ENCODE measurements around the gene EEA1.

The EEA1 gene

DNA sequence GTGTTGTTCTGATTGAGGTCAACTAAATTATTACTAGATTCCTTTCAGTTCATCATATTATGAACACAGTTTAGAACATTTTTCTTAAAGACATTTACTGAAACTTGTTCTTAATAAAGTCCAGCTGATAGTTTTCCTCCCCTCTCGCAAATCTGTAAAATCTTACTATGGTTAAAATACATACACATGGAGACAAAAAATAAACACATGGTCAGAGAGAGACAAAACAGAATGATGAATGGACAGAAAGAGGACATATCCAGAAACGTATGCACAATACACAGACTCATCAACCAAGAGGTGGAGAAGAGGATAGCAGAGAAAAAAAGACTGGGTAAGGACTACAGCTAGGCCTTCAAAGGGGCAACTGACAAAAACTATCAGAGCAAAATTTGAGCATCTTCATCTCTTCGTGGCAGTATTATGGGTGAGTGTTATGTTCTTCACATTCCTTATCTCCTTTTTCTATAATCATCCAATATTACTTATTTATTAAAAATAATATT lies 38.4 kb downstream of the EEA1 start:
- no peak for DNase-seq (ENCODE audit: low read depth in 1 of 2, low spot score in 1 of 2)

DNA sequence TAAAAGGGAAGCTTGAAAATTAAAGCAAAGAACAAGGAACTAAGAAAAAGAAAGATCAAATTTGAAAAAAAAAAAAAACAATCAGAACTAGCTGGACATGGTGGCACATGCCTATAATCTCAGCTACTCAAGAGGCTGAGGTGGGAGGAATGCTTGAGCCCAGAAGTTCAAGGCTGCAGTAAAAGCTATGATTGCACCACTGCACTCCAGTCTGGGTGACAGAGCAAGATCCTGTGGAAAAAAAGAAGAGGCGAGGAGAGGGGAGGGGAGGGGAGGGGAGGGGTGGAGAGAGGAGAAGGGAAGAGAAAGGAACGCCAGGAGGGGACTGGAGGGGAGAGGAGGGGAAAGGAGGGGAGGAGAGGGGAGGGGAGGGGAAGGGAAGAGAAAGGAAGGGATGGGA lies 43.0 kb downstream of the EEA1 start:
- DNase-seq (ENCODE audit: low read depth in 1 of 2, low spot score in 1 of 2), result no peak

DNA sequence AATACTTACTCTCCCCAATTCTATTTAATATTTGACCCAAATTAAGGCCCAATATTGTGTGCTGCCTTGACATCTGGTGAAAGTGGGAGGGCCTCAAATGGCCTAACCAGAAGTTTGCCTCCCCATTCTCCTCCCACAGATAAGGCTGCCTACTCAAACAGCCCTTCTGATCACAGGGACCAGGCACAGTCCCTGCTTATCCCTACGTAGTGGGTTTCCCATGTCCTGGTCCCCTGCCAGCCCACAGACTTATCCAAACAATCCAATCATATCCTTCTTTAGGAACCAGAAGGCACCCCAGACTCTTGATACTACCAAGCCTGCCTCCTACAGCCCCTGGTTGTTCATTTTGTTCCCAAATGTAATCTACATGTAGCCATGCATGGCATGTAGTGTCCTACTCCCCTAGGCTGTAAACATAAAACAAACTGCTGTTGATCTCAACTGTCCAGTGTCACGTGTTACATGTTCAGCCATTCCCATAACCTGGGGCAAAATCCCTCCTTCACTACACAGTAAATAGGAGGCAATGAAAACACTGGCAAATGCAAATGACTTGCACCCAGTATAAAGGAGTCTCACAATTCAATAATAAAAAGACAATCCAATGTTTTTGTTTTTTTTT lies 49.3 kb downstream of the EEA1 start:
- DNase-seq (ENCODE audit: low read depth in 1 of 2, low spot score in 1 of 2), result no peak

DNA sequence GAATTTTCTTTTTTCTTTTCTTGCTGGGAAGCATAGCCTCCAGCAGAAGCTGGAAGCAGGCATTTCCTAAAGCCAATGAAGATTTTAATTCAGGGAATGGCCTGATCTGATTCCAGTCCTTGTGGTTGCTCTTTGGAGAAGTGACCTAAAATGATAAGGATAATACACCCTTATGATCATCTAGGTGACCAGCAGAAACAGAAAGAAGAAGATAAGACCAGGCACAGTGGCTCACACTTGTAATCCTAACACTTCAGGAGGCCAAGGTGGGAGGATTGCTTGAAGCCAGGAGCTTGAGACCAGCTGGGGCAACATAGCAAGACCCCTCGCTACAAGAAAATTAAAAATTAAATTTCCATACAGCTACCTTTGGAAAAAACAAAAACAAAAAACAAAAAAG lies 51.2 kb downstream of the EEA1 start:
- no peak for DNase-seq (ENCODE audit: low read depth in 1 of 2, low spot score in 1 of 2)

DNA sequence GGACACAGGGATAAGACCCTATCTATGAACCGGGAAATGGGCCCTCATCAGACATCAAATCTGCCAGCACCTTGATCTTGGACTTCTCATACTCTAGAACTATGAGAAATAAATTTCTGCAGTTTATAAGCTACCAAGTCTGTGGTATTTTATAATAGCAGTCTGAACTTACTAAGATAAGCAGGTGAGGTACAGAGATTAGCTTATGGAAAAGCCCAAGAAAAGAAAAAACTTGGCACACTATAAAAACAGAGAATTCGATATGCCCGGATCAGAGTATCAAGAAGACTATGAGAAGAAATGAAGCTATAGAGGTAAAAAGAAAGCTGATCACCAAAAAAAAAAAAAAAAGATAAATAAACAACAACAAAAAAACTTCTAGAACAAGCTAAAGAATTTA lies 52.6 kb downstream of the EEA1 start:
- DNase-seq (ENCODE audit: low read depth in 1 of 2, low spot score in 1 of 2), result no peak

DNA sequence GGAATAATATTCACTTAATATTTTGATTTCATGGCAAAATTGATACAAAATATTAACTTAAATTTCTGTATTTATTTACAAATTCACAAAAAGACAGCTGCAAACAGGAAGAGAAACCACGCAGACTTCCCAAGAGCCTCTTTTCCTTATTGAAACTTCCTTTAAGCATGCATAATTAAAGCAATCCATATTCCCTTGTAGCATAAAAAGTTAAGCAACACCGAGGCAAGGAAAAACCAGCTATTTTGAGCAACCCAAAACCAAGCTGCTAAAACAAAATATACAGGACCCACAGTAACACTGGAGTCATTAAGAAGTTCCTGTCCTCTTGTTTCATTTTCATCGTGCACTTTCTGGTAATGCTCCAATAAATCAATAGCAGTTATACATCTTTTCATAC lies 58.0 kb downstream of the EEA1 start:
- DNase-seq (ENCODE audit: low read depth in 1 of 2, low spot score in 1 of 2), result no peak

DNA sequence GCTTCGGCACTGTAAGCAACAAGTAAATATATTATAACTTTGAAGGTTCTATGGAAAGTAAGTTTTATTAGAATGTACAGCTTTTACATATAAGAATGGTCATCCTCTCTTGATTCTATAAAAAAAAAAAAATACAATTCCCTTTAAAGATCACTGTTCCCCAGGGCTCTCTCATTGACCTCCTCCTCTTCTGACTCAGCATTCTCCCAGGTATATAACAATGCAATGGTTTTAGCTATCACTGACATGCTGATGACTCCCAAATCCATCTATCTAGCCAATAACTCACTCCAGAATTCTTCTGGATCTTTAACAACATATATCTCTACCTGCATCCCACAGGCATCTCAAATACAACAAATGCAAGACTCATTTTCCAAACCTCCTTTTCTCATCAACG lies 62.7 kb downstream of the EEA1 start:
- DNase-seq (ENCODE audit: low read depth in 1 of 2, low spot score in 1 of 2), result no peak

DNA sequence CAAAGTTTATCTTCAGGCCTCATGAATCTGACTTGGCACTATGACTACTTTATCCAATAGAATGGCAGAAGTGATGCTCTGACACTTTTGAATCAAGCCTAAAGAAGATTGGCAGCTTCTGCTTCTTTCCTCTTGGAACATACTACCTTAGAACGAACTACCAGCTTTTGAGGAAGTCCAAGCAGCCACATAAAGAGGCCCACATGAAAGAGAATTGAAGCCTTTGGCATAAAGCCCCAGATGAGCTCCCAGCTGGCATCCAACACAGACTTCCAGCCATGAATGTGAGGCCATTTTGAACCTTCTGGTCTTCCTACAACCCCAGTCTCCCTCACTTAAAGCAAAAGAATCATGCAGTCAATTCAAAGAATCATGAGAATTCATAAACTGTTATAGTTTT lies 65.8 kb downstream of the EEA1 start:
- no peak for DNase-seq (ENCODE audit: low read depth in 1 of 2, low spot score in 1 of 2)

DNA sequence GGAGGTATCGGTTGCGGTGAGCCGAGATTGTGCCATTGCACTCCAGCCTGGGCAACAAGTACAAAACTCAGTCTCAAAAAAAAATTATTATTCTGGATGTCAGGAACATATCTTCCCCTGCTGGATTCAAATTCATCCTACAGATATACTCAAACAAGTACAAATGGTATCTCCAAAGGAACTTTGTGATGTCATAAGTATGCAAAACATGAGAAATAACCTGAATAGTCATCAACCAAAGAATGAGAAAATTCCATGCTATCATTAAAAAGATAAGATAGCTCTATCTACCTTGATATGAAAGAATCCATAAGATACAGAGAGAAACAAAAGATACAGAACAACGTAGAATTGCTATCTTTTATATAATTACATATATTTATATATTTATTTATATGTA lies 67.7 kb downstream of the EEA1 start:
- no peak for DNase-seq (ENCODE audit: low read depth in 1 of 2, low spot score in 1 of 2)

DNA sequence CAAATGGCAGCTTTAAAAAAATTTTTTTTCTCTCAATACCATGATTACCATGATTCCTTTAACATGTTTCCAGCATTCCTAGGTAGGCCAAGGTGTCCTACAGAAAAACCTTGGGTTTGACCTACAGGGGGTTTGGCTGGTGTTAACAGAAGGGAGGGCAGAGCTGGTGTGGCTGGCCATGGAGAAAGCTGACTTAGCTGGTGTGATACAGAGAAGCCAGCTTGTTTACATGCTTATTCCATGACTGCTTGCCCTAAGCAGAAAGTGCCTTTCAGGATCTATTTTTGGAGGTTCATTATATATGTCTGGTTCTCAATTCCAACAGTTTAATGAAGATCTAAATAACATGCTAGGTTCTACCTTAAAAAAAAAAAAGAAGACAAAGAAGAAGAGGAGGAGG lies 68.6 kb downstream of the EEA1 start:
- no peak for DNase-seq (ENCODE audit: low read depth in 1 of 2, low spot score in 1 of 2)

DNA sequence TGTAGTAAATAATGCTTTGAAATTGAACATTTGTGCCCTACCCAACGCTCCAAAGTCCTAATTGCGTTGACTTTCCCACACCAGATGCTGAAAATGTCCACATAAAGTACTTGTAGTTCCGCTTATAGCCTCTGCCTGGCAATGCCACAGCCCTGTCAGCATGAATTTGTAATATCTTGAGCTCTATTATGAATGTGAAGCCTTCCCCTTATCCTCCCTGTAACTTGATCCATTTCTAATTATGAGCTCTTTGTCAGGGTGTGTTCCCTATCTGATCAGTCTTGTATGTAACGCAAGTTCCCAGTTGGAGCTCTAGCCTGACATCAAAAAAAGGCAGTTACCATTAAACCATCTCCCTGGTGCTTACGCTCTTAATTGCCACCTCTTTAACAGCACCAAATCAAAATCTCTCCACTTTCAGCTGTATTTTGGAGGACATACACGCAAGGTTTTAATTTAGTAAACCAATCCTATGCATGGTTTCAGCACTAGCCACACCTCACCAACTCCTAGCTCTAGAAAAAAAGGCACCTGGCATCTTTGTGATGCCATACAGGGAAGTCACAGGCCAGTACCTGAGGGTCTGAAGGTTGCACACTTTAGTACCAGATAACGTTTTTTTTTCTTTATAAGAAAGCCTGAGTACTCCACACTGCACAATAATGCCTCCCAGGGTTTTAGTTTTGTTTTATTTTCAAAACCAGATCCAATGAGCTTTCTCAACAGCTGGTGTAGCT lies 69.3 kb downstream of the EEA1 start:
- no peak for DNase-seq (ENCODE audit: low read depth in 1 of 2, low spot score in 1 of 2)

DNA sequence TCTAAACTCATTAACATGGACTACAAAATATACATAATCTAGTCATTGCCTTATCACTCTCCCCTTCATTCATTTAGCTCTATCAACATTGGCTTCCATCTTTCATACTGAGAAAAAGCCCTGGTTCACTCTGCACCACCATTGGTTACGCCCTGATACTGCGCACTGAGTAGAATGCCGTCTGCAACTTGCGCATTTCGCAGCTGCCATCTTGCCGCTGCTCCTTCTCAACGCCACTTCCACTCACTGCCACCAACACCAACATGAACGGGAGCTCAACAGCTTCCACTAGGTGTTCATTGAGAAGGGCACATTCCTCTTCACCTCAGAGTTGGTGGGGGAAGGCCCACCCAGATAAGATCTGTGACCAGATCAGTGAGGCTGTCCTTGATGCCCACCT lies 71.3 kb downstream of the EEA1 start:
- no peak for DNase-seq (ENCODE audit: low read depth in 1 of 2, low spot score in 1 of 2)

DNA sequence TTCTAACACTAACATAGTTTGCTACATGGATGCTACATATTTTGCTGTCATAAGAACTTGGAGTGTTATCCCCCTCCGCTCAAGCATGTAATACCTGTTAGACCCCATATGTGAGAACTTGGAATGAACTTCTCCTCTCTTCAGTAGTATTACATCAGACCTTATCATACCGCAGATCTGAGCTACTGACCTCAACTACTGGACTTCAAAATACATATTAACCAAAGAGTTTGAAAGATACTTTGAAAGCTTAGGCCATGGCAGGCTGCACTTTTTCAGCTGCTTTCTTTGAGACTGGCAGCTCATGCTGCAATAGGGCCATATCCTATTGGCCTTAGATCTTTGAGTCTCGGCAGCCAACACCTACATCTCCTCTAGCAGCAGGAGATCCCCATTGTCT lies 74.8 kb downstream of the EEA1 start:
- DNase-seq (ENCODE audit: low read depth in 1 of 2, low spot score in 1 of 2), result no peak

DNA sequence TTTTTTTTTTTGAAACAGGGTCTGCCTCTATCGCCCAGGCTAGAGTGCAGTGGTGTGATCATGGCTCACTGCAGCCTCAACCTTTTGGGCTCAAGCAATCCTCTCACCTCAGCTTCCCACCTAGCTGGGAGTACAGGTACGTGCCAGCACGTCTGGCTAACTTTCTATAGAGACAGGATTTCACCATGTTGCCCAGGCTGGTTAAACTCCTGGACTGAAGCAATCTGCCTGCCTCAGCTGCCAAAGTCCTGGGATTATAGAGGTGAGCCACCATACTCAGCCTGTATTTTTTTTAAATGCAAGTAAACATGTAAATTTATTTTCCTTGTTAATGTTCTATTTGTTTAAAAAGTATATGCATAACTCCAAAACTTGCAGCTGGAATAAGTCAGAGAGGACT lies 80.4 kb downstream of the EEA1 start:
- no peak for DNase-seq (ENCODE audit: low read depth in 1 of 2, low spot score in 1 of 2)

DNA sequence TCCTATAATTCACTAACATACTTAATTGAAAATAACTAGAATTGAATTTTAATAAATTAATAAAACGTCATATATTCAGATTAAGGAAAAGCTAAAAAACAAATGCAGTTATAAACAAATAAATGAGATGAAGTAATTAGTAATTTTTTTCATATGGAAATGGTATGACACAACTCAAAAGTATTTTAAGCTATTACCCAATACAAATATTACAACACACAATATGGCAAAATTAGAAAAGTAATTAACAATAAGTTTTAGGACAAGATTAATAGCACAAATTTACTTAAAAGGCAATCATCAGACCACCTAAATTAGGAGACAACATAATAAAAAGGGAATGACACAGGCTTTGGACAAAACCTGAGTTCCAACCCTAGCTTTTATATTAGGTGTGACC lies 81.7 kb downstream of the EEA1 start:
- no peak for DNase-seq (ENCODE audit: low read depth in 1 of 2, low spot score in 1 of 2)

DNA sequence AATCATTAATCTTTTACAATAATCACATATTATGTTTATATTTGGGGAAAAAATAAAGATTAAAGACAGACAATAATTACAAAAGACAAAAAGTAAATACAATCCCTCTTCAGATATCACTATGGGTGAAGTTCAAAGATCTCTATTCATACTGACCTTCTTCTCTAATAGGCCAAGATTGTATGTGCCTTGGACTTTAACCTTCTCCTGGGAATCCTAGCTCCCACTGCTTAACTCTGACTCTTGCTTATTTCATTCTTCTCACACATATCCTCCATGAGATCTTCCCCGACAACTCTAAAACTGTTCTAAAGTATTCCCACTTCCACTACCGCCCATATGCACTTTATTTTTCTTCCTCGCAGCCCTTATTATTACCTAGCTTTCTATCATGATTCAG lies 83.8 kb downstream of the EEA1 start:
- no peak for DNase-seq (ENCODE audit: low read depth in 1 of 2, low spot score in 1 of 2)

DNA sequence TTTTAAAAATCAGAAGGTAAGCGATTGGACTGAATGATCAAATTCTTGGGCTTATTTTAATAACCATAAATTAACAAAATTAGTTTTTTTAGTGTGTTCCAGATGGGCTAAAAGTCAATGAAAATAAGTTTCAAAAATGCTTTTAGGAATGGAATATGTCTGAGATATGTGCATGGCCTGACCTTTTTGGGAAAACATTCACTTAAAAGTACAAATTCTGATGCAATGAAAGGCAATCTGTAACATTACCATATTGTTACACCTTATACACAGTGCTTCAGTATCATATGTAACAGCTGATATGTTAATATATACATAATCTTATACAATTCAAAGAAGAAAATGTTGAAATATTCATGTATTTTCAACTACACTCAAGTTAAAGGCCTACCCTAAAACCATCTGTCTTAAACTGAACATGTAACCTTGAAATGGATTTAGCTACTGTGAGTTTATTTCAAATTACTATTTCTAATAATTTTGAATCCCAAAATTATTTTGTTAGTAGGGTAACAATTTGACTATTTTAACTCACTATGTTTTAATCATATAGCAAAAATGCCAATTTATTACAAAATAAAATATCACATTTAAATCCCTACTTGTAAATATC lies 84.8 kb downstream of the EEA1 start:
- DNase-seq (ENCODE audit: low read depth in 1 of 2, low spot score in 1 of 2), result no peak

DNA sequence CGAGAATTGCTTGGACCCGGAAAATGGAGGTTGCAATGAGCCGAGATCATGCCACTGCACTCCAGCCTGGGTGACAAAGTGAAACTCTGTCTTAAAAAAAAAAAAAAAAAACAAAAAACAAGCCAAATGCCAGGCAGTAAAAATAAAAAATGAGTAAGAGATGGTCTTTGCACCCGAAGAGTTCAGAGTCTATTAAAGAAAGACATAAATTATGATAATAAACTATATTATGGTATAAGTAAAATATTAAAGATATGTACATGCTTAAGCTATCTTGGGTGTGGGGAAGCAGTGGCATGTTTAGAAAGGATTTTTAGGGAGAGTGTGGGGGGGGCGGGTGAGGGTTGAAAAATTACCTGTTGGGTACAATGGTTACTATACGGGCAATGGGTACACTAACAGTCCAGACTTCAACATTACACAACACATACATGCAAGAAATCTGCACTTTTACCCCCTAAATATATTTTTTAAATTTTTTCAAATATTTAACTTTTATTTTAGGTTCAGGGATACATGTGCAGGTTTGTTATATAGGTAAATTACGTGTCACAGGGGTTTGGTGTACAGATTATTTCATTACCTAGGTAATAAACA lies 99.3 kb downstream of the EEA1 start:
- DNase-seq (ENCODE audit: low read depth in 1 of 2, low spot score in 1 of 2), result no peak

DNA sequence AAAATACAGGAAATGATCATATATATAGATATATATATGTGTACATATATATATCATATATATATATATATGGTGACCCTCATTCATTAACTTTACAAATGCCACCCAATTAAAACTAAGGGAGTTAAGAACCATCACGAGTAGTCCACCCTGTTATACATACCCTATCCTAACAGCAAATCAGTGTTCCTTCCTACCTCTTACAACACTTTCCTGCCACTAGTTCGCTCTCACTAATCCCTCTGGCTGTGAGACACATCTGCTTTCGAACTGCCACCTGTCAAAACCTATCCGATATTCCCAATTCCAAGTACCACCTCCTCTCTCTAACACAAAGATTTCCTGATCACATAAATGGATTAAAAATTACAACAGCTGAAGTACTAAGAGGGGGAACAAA lies 100.5 kb downstream of the EEA1 start:
- no peak for DNase-seq (ENCODE audit: low read depth in 1 of 2, low spot score in 1 of 2)

DNA sequence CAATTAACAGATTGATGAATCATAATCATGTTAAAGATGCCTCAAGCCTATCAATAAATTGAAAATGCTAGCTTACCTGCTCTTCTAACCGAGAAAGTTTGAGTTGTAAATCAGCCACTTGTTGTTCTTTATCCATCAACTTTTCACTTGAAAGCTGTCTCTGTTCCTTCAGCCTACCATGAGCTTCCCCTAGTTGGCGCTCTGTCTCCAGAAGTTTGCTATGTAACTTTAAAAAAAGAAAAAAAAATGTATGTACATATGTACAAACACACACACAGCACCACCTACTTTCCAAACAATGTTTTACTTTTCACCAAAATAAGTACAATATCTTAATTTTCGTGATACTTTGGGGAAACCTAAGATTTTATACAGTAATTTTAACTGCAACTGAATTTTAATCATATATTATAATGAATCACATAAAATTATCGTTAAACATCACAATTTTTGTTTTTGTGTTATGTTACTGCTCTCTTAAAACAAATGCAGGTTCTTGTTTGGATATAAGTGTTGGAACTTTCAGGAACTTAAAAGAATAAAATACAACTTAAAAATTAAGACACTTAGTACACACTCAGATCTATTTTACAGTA lies 101.2 kb downstream of the EEA1 start:
- DNase-seq (ENCODE audit: low read depth in 1 of 2, low spot score in 1 of 2), result peak in 1 of 2 donors; percentile 0

DNA sequence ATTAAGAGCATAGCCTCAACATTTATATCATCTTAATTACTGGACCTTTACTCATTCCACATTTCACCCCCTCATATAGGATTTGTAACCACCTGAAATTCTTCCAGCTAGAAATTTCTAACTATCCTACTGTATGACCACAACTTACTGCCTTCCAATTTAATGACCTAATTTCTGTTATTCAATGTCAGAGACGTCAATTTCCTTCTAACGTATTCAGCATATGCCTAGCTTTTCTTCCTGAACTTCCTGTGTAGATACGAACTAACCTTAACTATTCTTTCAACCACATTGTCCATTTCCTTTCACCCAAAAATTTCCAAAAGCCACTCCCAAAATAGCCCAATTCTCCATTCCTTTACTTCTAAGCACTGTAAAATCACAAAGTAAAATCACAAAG lies 108.0 kb downstream of the EEA1 start:
- DNase-seq (ENCODE audit: low read depth in 1 of 2, low spot score in 1 of 2), result no peak

DNA sequence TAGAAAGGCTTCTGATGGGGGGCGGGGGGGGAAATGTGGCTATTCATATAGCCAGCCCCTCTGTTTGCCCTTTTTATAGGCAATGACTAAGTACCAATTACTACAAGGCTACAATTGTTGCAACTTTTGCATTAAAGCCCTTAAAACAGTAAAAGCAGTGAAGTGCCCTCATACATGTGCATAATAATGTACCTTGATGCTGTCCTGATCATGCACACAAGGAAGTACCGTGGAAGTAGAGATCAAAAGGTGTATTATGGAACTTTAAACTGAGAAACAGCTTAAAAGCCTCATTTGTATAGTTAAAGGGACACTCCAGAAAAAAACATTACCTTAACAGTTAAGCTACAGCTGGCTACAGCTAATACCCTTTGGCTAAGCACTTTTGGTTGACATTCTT lies 114.5 kb downstream of the EEA1 start:
- no peak for DNase-seq (ENCODE audit: low read depth in 1 of 2, low spot score in 1 of 2)

All from stimulated activated CD4-positive, alpha-beta T cell treated with anti-CD3 and anti-CD28 coated beads, Interleukin-15, amount 100 ng/mL, for 1 hour (primary cell).